HepG2 (cell line): ENCODE results near the gene MAP3K19. TPM values are rescaled to one million over a fixed set of nuclear protein-coding genes. Genes with fewer than 3 reads are reported as not detected.

Experiments
- AGO2 ChIP-seq: fragments of 200-400 bp; formaldehyde crosslinking; optimal IDR thresholded peaks from 2 replicates; pipeline ENCODE3; 2017; ENCODE audit warnings: mild to moderate bottlenecking, low read depth, low read length, moderate library complexity
- BRCA1 ChIP-seq: sonication (generic); formaldehyde crosslinking; IDR thresholded peaks from 2 replicates; pipeline ENCODE4 v1.4.0; 2020; ENCODE audit warnings: missing genetic modification reagents
- CEBPG ChIP-seq: IDR thresholded peaks from 2 replicates; pipeline ENCODE4 v1.6.1; 2016
- GLMP ChIP-seq: sonication (generic); formaldehyde crosslinking; IDR thresholded peaks from 2 replicates; pipeline ENCODE4 v1.9.0; 2021; ENCODE audit warnings: missing genetic modification reagents, mild to moderate bottlenecking, borderline replicate concordance
- HDAC1 ChIP-seq: sonication (generic); formaldehyde crosslinking; IDR thresholded peaks from 2 replicates; pipeline ENCODE4 v1.5.1; 2020; ENCODE audit warnings: mild to moderate bottlenecking, missing genetic modification reagents
- IKZF1 ChIP-seq: fragments of 450-650 bp; IDR thresholded peaks from 2 replicates; pipeline ENCODE4 v1.7.1; 2016
- KDM6A ChIP-seq: IDR thresholded peaks from 2 replicates; pipeline ENCODE4 v1.6.1; 2016; ENCODE audit warnings: low read depth
- MTF1 ChIP-seq: sonication (generic); formaldehyde crosslinking; IDR thresholded peaks from 2 replicates; pipeline ENCODE4 v1.5.0; 2020; ENCODE audit warnings: missing genetic modification reagents
- NFRKB ChIP-seq: fragments of 450-650 bp; IDR thresholded peaks from 2 replicates; pipeline ENCODE4 v1.6.1; 2017
- NR2C2 ChIP-seq: sonication (generic); formaldehyde crosslinking; IDR thresholded peaks from 2 replicates; pipeline ENCODE4 v1.4.0; 2020; ENCODE audit warnings: missing genetic modification reagents, mild to moderate bottlenecking, moderate library complexity, borderline replicate concordance
- RXRA ChIP-seq: sonication (generic); formaldehyde crosslinking; IDR thresholded peaks from 2 replicates; pipeline ENCODE4 v1.5.1; 2020; ENCODE audit warnings: missing genetic modification reagents
- SOX5 ChIP-seq: IDR thresholded peaks from 2 replicates; pipeline ENCODE4 v1.6.1; 2016; ENCODE audit warnings: borderline replicate concordance
- SP140L ChIP-seq: sonication (generic); formaldehyde crosslinking; IDR thresholded peaks from 2 replicates; pipeline ENCODE4 v1.4.0; 2020; ENCODE audit warnings: missing genetic modification reagents, borderline replicate concordance
- TAF1 ChIP-seq: sonication (generic); formaldehyde crosslinking; IDR thresholded peaks from 2 replicates; pipeline ENCODE4 v1.4.0; 2020; ENCODE audit warnings: missing genetic modification reagents
- TEAD3 ChIP-seq: optimal IDR thresholded peaks from 2 replicates; pipeline ENCODE3; 2016; ENCODE audit warnings: borderline replicate concordance
- ZNF234 ChIP-seq: sonication (generic); formaldehyde crosslinking; conservative IDR thresholded peaks from 2 replicates; pipeline ENCODE4 v1.5.1; 2020; ENCODE audit warnings: mild to moderate bottlenecking, missing genetic modification reagents
- ZNF431 ChIP-seq: sonication (generic); formaldehyde crosslinking; IDR thresholded peaks from 2 replicates; pipeline ENCODE4 v1.9.0; 2022; ENCODE audit warnings: missing genetic modification reagents, low read depth, mild to moderate bottlenecking, borderline replicate concordance
- ZNF451 ChIP-seq: sonication (generic); formaldehyde crosslinking; IDR thresholded peaks from 2 replicates; pipeline ENCODE4 v1.5.0; 2020; ENCODE audit warnings: mild to moderate bottlenecking, missing genetic modification reagents
- ZNF512 ChIP-seq: sonication (generic); formaldehyde crosslinking; IDR thresholded peaks from 2 replicates; pipeline ENCODE4 v1.4.0; 2020; ENCODE audit warnings: mild to moderate bottlenecking, missing genetic modification reagents
- ZNF598 ChIP-seq: sonication (generic); formaldehyde crosslinking; IDR thresholded peaks from 2 replicates; pipeline ENCODE4 v1.5.1; 2020; ENCODE audit warnings: mild to moderate bottlenecking, missing genetic modification reagents, borderline replicate concordance
- ZNF777 ChIP-seq: sonication (generic); formaldehyde crosslinking; IDR thresholded peaks from 2 replicates; pipeline ENCODE4 v1.4.0; 2020; ENCODE audit warnings: missing genetic modification reagents
- ZSCAN25 ChIP-seq: sonication (generic); formaldehyde crosslinking; IDR thresholded peaks from 2 replicates; pipeline ENCODE4 v1.8.0; 2022; ENCODE audit warnings: mild to moderate bottlenecking, missing genetic modification reagents
- polyA plus RNA-seq, 8 experiments: library from polyadenylated mRNA; depleted of rRNA in 3 of 8; stranded (reverse) in 7 of 8; unstranded in 1 of 8; fragments of >200 nt; fragmentation: Illumina TruSeq in 4 of 8; extraction: Trizol in 4 of 8; gene quantifications; 2 replicates each; pipeline versions ENCODE4 v1.2.1 to v1.2.3, GENCODE V29; 2011 to 2016; ENCODE audit warnings: low read depth in 4 of 8, missing spikeins in 1 of 8, mixed read lengths in 1 of 8; ENCODE audit not compliant: insufficient read depth in 1 of 8
- total RNA-seq, 5 experiments: library from RNA; depleted of rRNA; stranded (reverse); fragments of >200 nt; fragmentation: Illumina TruSeq; extraction: Trizol; gene quantifications; 2 replicates each; pipeline ENCODE4 v1.2.3, GENCODE V29; 2016; ENCODE audit warnings: low read depth in 1 of 5
- TF ChIP-seq, protein P1 (sequence below): sonication (generic); formaldehyde crosslinking; IDR thresholded peaks from 2 replicates; pipeline ENCODE4 v1.4.0; 2020; ENCODE audit warnings: mild to moderate bottlenecking, low read depth, missing genetic modification reagents
- TF ChIP-seq, protein P2 (sequence below): sonication (generic); formaldehyde crosslinking; IDR thresholded peaks from 2 replicates; pipeline ENCODE4 v1.5.1; 2020; ENCODE audit warnings: missing genetic modification reagents, mild to moderate bottlenecking, borderline replicate concordance
- TF ChIP-seq, protein P3 (sequence below): sonication (generic); formaldehyde crosslinking; conservative IDR thresholded peaks from 2 replicates; pipeline ENCODE4 v1.8.0; 2022; ENCODE audit warnings: mild to moderate bottlenecking, moderate library complexity, missing genetic modification reagents
- TF ChIP-seq, protein P4 (sequence below): sonication (generic); formaldehyde crosslinking; IDR thresholded peaks from 2 replicates; pipeline ENCODE4 v1.5.0; 2020; ENCODE audit warnings: missing genetic modification reagents

Gene MAP3K19
- total and polyA plus RNA-seq, 2 of the 13 experiments (the other 11 are each of a cell fraction or from before 2014, with no cell fraction given) = not detected

- TF ChIP-seq SP140L (CRISPR knock-in tag) (no peak), ZNF234 (CRISPR knock-in tag) (no peak), ZNF598 (CRISPR knock-in tag) (no peak), TEAD3 (no peak), CEBPG (0 out of 2 replicates have a peak, but pooled peaks have one; percentile 16), ZNF512 (no peak), SOX5 (CRISPR knock-in tag) (no peak), BRCA1 (no peak), KDM6A (CRISPR knock-in tag) (no peak), ZNF451 (no peak), RXRA (CRISPR knock-in tag) (no peak), NFRKB (no peak), ZSCAN25 (CRISPR knock-in tag) (no peak), AGO2 (no peak), ZNF431 (CRISPR knock-in tag) (no peak), ZNF777 (CRISPR knock-in tag) (no peak), TAF1 (no peak), GLMP (CRISPR knock-in tag) (no peak), NR2C2 (no peak), MTF1 (no peak), IKZF1 (no peak), HDAC1 (CRISPR knock-in tag) (no peak)
- TF ChIP-seq, protein P1, sequence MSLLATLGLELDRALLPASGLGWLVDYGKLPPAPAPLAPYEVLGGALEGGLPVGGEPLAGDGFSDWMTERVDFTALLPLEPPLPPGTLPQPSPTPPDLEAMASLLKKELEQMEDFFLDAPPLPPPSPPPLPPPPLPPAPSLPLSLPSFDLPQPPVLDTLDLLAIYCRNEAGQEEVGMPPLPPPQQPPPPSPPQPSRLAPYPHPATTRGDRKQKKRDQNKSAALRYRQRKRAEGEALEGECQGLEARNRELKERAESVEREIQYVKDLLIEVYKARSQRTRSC (CRISPR knock-in tag) = no peak
- TF ChIP-seq, protein P2, sequence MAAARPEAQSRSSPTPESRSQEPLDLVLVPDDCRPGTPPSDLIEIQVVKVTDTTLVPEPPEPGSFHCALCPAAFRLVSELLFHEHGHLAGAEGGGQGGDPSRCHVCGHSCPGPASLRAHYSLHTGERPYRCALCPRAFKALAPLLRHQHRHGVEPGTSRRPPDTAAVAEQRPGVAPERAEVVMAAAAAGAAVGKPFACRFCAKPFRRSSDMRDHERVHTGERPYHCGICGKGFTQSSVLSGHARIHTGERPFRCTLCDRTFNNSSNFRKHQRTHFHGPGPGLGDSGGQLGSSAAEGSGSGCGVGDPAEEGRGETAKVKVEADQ (CRISPR knock-in tag) = no peak
- TF ChIP-seq, protein P3, sequence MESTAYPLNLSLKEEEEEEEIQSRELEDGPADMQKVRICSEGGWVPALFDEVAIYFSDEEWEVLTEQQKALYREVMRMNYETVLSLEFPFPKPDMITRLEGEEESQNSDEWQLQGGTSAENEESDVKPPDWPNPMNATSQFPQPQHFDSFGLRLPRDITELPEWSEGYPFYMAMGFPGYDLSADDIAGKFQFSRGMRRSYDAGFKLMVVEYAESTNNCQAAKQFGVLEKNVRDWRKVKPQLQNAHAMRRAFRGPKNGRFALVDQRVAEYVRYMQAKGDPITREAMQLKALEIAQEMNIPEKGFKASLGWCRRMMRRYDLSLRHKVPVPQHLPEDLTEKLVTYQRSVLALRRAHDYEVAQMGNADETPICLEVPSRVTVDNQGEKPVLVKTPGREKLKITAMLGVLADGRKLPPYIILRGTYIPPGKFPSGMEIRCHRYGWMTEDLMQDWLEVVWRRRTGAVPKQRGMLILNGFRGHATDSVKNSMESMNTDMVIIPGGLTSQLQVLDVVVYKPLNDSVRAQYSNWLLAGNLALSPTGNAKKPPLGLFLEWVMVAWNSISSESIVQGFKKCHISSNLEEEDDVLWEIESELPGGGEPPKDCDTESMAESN (CRISPR knock-in tag) = no peak
- TF ChIP-seq, protein P4, sequence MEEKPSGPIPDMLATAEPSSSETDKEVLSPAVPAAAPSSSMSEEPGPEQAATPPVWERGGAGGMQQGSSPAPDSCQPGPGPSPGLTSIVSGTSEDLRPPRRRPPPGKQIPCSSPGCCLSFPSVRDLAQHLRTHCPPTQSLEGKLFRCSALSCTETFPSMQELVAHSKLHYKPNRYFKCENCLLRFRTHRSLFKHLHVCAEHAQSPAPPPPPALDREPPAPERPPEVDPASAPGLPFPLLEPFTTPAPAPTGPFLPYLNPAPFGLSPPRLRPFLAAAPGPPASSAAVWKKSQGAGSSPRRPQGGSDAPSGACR (CRISPR knock-in tag) = no peak
These were observed 43.1 kb downstream of the MAP3K19 start (continued) for GRCh38 chr2:135004005-135004746.
